NCI-H2196 treated with DMSO at 0.1 percent for 48 hours (cell line): ENCODE results near the gene ELANE.
A peak's percentile ranks its signal among the peaks of the same experiment; 100 is the strongest.
"Not testable (repeated sequence)": the region's sequence is repeated elsewhere in the genome, so short reads cannot be mapped to it uniquely, and the experiment has no call there.

Source experiments
- DNase-seq: peaks from one replicate; lab custom pipeline; 2025; ENCODE audit not compliant: unreplicated experiment; lab: John Stamatoyannopoulos, UW

Gene ELANE

DNA sequence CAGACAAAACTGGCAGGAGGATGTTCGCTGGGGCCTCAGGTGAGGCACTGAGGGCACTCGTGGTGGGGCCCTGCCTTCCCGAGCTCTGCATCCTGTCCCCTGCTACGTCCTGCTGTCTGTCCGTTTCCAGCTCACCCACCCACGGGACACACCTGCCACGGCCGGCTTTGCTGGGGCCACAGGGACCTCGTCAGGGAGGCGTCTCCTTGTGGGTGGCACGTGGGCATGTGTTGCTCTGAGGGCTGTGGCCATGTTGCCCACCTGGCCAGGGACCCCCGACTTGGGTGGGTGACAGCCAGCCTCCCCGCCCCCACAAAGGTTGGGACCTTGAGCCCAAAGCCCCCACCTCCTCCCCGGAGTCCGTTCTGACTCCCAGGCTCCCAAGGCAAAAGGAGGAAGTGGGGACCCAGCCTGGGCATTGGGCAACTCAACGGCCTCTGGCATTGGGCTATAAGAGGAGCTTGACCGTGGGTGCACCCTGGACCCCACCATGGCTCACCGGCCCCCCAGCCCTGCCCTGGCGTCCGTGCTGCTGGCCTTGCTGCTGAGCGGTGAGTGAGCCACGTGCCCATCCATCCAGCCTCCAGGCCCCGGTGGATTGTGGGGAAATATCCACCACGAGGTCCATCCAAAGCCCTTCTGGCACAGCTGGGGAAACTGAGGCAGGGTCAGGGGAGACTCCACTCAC lies 11.4 kb upstream of the ELANE start, which contains the start of gene PRTN3:
Gene PRTN3 (plus strand): TSS at position 481 of the 688 bp plus-strand sequence. CDS start 10 bp downstream, at position 491.
- DNase-seq = no peak

DNA sequence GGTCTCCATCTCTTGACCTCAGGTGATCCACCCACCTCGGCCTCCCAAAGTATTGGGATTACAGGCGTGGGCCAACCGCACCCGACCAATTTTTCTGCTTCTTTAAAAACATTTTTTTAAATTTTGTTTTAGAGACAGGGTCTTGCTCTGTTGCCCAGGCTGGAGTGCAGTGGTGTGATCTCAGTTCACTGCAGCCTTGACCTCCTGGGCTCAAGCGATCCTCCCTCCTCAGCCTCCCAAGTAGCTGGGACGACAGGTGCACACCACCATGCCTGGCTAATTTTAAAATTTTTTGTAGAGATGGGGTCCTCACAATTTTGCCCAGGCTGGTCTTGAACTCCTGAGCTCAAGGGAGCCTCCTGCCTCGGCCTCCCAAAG lies 9.3 kb upstream of the ELANE start:
- DNase-seq = not testable (repeated sequence)

DNA sequence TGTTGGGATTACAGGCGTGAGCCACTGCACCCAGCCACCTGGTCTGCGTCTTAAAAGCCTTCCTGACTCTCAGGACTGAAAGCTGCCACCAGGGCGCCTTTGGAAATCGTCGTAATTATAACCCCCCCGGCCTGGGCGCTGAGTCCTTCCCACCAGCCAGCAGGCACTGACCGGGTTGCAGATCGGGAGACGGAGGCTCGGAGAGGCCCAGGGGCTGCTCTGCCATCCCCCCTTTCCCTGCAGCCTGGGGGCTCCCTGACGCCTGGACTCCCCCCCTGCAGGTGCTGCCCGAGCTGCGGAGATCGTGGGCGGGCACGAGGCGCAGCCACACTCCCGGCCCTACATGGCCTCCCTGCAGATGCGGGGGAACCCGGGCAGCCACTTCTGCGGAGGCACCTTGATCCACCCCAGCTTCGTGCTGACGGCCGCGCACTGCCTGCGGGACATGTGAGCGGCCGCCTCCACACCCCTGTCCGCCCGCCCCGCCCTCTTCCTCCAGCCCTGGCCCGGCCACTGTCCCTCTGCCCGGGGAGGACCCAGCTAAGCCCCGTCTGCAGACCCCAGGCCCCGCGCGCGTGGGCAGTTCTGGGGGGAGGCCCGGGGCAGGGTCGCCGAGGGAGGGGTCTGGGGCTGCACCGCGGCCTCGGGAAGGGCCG lies 8.8 kb upstream of the ELANE start:
- no peak for DNase-seq

- DNase-seq = peak; percentile 41
These were observed 8.1 kb upstream of the ELANE start for GRCh38 chr19:843836-844545.

GRCh38 chr19:844546-844971 lies 7.5 kb upstream of the ELANE start:
- DNase-seq = no peak

GRCh38 chr19:845707-846521 lies 6.2 kb upstream of the ELANE start:
- no peak for DNase-seq

DNA sequence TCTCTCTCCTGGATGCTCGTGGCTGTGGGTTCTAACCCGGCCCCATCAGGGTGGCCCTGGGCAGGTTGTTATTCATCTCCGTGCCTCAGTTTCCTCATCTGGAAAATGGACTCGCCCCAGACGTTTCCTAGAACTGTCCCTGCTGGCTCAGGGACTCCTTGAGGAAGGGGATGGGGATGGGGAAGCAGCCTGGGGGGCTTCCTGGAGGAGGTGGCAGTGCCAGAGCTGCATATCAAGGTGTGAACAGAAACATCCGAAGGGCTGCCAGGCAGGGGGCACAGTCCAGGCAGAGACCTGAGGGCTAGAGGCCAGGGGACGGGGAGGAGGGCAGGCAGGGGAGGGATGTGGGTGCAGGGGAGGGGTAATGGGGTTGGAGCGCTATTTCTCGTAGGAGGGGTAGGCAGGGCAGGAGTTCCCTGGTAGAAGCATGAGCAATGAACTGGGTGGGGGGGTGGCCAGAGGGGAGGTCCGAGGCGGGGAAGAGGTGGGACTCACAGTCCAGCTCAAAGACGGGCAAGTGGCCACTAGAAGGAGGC lies 3.6 kb upstream of the ELANE start:
- no peak for DNase-seq

DNA sequence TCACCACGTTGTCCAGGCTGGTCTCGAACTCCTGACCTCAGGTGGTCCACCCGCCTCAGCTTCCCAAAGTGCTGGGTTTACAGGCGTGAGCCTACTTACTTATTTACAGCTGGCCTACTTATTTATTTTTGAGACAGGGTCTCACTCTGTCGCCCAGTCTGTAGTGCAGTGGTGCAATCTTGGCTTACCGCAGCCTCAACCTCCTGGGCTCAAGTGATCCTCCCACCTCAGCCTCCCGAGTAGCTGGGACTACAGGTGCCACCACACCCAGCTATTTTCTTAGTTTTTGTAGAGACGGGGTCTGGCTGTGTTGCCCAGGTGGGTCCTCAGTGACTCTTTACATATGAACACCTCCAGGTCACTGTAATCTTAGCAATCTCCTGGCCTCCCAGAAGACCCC lies 2.9 kb upstream of the ELANE start:
- not testable (repeated sequence) for DNase-seq

- DNase-seq = peak; percentile 76
These were observed 1.7 kb upstream of the ELANE start for GRCh38 chr19:850221-850978.

- DNase-seq = no peak
These were observed 1.1 kb upstream of the ELANE start for GRCh38 chr19:850979-851335.

DNA sequence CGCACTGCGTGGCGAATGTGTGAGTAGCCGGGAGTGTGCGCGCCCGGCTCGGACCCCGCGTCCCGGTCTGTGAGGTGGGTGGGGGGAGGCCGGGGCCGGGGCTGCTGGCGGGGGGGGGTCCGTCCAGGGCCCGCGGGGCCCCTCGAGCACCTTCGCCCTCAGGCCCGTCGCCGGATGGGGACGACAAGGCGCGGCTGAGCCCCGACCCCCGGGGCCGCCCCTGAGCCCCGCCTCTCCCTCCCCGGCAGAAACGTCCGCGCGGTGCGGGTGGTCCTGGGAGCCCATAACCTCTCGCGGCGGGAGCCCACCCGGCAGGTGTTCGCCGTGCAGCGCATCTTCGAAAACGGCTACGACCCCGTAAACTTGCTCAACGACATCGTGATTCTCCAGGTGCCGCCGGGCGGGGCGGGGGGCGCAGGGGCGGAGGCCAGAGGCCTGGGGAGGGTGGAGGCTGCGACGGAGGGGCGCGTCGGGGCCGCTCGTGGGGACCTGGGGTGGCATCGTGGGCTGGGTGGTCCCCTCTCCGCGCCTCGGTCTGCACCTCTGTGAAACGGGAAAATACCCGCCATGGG lies 997 bp downstream of the ELANE start:
- DNase-seq = no peak

GRCh38 chr19:853614-854220 lies 1.6 kb downstream of the ELANE start:
- not testable (repeated sequence) for DNase-seq

- DNase-seq = no peak
These were observed 2.4 kb downstream of the ELANE start for GRCh38 chr19:854549-854948.

DNA sequence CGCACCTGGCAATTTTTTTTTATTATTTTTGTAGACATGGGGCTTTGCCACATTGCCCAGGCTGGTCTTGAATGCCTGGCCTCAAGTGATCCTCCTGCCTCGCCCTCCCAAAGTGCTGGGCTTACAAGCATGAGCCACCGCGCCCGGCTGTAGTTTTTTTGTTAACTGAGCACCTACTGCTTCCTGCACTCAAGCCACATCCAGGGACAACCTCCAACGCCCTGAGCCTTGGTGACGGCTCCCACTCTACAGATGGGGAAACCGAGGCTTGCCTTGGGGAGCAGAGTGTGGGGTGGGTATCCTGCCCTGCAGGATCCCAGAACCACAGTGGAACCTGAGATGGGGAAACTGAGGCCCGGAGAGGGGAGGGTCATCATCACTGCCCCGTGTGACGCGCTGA lies 3.0 kb downstream of the ELANE start:
- no peak for DNase-seq

- DNase-seq = no peak
These were observed 3.5 kb downstream of the ELANE start for GRCh38 chr19:855566-856120.

DNA sequence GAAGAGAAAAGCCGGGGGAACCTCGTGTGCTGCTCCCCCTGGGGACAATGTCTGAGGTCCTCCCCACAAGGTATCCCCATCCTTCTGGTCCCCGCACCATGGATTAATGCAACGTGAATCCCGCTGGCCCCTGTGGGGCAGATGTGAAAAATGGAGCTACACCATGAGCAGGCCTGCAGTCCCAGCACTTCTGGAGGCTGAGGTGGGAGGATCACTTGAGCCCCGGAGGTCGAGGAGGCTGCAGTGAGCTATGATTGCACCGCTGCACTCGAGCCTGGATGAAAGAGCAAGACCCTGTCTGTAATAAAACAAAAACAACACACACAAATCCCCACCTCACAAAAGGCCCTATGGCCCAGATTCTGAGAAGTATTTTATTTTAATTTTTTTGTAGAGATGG lies 6.2 kb downstream of the ELANE start:
- no peak for DNase-seq

DNA sequence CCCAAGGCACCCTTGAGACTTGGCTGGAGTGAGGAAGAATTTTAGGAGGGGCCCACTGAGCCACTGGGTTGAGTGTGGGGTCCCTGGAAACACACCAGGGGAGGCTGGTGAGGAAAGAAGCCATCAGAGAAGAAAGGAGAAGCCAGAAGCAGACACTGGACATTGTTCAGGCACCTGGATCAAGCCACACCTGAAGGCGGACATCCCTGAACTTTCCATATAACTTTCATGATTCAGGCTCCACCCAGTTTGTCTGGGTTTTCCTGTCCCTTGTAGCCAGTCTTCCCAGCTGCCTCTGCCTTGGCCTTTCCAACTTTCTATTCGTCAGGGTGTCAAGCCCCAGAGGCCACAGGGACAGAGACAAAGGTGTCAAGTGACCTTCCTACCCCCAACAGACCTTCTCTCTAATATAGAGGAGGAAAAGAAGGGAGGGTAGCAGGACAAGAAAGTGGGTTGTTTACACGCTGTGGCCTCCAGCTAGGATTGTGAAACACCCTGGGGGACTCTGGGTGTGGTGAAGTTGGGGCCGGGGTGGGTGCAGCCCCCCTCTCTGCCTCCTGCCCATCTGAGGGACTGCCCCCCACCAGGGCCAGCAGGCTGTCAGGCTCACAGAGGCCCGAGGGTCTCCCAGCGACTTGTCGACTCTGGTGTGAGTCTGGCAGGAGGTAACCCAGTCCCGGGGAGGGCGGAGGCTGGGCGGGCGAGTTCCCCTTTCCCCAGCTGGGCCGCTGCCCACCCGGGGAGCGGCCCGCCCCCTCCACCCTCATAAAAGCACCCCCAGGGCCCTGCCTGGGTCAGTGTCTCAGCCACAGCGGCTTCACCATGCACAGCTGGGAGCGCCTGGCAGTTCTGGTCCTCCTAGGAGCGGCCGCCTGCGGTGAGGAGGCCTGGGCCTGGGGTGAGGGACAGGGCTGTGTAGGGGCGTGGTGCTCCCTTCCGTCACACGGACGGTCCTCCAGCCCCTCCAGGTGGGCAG lies 7.1 kb downstream of the ELANE start, which contains the start of gene CFD:
Gene CFD (plus strand): TSS at position 797 of the 976 bp plus-strand sequence. CDS start 26 bp downstream, at position 823.
- DNase-seq = no peak
